GM21515 (cell line): Measurements from ENCODE around the gene ZNF436.
"Not testable (repeated sequence)": the region's sequence is repeated elsewhere in the genome, so short reads cannot be mapped to it uniquely, and the experiment has no call there.

Experiments used
- ATAC-seq: cut with Tn5 transposase; IDR thresholded peaks from one replicate; pipeline ENCODE4 v1.9.1; 2021; ENCODE audit not compliant: unreplicated experiment

ZNF436 gene

DNA sequence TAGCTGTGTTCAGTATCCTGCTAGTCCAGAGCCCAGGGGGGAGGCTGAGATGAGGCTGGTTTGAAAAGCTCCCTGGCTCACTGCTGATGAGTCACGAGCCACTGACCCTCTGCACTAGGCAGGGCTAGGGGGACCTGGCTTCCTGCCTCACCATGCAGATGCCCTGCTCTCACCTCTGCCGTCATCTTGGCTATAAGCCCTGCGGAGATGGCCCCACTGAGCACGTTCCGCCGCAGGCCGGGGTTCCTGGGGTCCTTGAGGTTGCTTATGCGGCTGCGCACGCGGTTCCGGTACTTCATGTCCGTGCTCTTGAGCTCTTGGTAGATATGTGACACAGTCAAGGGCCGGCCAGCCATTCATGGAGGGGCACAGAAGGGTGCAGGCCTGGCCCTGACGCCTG lies 24.1 kb upstream of the ZNF436 start:
- ATAC-seq, result no peak

DNA sequence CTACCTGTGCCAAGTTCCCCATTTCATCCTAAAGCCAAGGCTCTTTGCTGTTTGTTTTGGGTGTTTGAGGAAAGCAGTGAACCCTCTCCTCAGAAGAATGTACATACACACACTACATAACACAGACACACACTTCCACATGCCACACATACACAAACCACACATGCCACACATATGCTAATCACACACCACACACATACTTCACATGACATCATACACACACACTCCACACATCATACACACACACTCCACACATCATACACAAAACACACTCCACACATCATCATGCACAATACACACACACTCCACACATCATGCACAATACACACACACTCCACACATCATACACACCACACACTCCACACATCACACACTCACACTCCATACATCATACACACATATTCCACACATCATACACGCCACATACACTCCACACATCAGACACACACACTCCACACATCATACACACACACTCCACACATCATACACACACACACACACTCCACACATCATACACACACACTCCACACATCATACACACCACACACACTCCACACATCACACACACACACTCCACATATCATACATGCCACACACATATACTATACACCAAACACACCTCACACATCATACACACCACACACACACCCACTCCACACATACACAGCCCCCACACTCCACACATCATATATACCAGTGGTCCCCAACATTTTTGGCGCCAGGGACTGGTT lies 22.7 kb upstream of the ZNF436 start:
- ATAC-seq, result no peak

DNA sequence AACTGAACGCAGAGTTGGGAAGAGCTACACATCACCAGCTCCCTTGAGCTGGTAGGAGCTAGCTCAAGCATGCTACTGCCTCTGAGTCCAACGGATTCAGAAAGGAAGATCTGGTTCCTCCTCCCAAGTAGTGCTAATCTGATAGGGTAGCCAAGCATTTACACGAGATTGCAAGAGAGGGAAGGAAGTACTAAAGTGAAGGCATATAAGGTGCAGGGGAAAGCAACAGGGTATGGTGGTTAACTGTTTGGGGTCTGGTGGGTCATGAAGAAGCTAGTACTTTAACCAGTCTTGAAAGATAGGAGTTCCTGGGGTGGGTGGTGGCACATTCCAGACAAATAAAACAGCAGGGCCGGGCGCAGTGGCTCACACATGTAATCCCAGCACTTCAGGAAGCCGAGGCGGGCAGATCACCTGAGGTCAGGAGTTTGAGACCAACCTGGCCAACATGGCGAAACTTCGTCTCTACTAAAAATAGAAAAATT lies 20.2 kb upstream of the ZNF436 start:
- ATAC-seq, result no peak

DNA sequence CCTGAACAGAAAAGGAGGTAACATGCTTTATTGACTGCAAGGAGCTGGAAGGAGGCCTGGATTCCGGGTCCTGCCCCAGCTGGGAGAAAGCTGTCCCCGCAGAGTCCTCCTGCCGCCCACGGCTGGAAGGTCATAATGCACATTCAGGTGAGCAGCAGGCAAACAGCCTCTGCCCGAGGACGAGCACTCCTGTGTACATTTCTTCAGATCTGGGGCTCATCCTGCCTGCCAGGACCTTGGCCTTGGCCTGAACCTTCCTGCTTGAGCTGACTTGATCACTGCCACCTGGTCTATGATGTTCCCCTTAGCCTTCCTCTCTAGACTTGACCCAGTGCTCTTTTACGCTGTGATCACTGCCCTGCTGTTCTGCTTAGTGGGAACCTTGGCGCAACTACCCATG lies 17.9 kb upstream of the ZNF436 start:
- no peak for ATAC-seq

DNA sequence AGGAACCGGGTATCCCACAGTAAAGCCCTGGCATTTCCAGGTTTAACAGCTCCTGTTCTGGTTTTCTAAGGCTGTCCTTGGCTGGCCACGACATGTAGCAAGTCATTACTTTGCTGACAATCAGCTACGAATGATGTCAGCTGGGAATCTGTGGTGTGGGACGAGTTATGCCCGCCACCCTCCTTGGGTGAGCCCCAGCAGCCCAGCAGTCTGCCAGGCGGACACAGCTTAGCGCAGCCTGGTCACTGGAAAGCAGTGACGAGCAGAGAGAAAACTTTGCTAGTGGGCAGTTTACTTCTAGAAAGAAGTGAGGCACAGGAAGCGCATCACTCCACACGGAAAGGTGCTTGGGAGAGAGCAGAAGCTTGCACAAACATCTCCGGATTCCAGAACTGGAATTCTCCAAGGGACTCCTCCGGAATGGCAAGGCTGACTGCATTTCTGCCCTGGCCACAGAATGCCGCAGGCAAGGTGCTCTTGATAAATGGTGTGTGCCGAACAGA lies 15.5 kb upstream of the ZNF436 start:
- ATAC-seq, result no peak

DNA sequence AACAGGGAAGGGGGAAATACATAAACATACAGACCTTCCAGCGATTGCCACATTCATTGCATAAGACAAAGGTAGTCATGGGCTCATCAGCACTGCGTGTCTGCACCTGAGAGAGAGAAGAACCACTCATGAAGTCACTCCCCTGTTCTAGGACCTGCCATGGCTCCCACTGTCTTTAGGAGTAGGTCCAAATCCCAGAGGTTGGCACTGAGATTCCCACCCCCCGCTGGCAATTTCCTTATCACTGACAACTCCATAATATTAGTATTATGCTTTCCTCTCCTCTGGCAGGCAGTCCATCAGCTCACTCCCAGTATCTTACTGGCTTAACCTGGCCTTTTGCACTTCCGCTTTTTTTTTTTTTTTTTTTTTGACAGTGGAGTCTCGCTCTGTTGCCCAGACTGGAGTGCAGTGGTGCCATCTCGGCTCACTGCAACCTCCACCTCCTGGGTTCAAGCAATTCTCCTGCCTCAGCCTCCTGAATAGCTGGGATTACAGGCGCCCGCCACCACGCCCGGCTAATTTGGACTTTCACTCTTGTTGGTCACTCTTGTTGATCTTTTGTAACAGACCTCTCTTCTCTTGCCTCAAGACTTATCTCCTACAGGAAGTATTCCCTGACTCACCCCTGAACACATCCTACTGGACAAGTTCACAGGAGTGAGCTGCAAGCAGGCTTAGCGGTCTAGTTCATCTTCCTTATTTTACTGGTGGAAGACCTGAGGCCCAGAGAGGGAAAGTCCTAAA lies 14.8 kb upstream of the ZNF436 start:
- ATAC-seq, result no peak

DNA sequence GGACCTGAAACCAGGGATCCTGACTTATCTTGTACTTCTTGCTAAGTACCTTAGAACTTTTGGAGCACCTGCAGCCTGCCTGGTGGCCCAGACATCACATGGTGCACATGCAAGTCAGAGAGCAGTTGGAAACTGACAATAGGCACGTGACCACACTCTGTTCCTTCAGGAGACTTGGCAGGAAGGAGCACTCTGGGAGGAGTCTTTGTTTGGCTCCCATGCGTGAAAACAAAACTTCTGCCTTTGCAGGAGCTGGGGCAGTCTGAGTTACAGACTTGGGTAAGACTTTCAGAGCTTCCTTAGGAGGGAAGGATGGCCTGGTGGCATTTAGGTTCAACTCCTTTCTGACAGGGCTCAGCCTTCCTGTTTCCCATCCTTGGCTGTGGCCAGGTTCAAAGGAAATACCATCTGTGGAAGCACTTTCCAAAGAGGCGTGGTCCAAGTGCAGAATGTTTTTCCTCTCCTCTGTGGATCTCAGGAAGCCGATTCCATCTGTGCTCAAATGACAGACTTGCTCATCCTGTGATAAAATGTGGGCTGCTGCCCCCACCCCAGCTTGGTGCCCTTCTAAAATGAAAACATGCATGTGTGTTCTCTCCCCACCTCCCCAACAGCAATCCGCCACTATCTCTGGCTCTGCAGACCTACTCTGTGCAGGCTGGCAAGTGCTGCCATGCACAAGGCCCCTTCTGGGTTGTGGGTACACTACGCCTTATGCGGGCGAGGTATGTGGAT lies 14.1 kb upstream of the ZNF436 start:
- ATAC-seq, result no peak

DNA sequence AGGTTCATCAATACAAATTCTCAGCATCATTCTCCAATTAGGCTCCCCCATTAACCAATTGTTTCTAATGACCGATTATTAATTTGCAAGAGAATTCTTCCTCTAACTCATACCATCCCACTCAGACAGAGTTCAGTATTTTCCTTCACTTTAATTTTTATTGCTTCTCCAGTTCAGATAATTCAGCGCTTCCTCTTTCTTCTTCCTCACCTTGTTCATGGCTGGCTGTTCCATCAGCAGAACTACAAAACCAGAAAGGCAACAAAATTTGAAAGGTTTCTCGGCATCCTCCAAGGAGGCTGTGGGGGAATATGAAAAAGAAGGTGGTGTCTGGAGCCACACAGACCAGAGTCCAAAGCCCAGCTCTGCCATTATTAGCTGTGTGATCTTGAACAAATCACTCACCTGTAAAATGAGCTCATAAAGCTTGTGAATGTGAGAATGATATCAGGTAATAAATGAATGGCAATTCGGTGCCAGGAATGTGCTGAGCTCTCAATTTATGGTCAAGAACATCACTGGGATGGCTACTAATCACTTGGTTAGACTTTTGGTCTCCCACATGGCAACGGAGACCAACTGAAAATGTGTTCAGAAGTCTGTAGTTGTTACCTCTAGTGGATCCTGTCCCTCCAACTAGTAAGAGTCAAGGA lies 11.7 kb upstream of the ZNF436 start:
- no peak for ATAC-seq

DNA sequence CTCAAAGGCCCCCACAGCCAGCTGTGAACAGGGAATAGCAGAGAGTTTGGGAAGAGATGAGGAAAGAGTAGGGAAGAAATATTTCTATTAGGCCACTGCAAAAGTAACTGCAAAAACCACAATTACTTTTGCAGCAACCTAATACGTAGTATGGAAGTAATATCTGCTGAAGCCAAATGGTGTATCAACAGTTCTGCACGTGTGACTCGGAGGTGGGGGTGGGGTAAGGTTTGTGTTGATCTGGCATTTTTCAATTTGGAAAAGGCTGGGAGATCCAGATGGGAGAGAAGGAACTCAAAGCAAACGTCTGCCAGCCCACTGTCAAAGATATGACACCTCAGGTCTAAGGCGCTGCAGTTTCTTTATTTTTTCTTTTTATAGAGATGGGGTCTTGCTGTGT lies 11.1 kb upstream of the ZNF436 start:
- no peak for ATAC-seq

DNA sequence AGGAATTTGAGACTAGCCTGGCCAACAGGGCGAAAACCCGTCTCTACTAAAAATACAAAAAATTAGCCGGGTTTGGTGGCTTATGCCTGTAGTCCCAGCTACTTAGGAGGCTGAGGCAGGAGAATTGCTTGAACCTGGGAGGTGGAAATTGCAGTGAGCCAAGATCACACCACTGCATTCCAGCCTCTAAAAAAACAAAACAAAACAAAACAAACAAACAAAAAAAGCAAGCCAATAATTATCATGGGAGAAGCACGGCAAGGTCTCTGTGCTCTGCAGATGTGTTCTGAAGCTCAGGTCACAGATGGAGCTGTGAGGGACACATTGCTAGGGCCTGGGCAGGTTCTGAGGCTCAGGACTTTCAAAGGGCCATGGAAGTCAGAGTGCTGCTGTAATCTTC lies 10.6 kb upstream of the ZNF436 start:
- not testable (repeated sequence) for ATAC-seq

DNA sequence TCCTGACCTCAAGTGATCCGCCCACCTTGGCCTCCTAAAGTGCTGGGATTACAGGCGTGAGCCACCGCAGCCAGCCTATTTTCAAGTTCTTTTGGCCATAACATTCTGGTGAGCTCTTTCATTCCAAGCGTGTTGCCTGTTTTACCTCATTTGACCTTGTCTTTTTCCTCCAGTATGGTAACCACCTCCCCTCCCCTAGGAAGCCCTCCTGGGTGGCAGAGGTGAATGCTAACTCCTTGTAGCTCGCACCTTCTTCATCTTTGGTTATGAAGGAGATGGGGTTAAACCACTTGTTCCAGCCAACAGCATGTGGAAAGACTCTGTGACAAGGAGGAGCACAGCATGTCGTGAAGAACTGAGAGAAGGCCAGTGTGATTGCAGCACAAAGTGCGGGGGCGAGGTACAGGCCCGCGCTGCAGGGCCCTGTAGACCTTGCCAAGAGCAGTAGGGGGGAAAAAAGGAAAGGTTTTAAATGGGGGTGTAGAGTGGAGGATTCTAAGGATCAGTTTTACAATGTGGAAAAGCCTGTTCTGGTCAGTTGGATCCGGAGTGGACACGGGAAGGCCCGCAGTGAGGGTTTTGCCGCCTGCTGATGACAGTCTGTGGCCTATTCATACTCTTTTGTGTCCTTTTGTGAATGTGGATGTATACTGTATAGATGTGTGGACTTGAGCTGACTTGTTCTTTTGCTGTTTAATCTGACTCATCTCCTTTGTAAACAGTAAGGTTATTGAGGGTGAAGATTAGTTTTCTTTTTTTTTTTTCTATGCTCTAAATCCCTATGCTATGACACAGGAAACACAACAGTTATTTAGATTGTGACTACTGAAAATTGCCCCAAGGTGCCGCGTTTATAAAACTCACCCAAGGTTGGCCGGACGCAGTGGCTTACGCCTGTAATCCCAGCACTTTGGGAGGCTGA lies 7.5 kb upstream of the ZNF436 start:
- ATAC-seq, result no peak

DNA sequence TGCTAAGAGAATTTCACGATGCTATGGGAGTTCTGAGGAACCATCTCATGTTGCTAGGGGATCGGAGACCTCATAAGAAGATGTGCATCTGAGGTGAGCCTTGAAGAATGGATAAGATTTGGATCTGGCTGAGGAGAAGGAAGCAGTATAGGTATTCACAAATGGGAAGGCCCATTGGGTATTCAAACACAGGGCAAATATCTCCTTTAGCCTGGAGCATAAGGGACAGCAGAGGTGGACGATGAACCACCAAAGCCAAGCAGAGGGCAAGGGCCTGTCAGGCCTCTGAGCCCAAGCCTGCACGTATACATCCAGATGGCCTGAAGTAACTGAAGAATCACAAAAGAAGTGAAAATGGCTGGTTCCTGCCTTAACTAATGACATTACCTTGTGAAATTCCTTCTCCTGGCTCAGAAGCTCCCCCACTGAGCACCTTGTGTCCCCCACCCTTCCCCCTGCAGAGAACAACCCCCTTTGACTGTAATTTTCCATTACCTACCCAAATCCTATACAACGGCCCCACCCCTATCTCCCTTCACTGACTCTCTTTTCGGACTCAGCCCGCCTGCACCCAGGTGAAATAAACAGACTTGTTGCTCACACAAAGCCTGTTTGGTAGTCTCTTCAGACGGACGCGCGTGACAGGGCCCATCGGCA lies 4.6 kb upstream of the ZNF436 start:
- not testable (repeated sequence) for ATAC-seq

DNA sequence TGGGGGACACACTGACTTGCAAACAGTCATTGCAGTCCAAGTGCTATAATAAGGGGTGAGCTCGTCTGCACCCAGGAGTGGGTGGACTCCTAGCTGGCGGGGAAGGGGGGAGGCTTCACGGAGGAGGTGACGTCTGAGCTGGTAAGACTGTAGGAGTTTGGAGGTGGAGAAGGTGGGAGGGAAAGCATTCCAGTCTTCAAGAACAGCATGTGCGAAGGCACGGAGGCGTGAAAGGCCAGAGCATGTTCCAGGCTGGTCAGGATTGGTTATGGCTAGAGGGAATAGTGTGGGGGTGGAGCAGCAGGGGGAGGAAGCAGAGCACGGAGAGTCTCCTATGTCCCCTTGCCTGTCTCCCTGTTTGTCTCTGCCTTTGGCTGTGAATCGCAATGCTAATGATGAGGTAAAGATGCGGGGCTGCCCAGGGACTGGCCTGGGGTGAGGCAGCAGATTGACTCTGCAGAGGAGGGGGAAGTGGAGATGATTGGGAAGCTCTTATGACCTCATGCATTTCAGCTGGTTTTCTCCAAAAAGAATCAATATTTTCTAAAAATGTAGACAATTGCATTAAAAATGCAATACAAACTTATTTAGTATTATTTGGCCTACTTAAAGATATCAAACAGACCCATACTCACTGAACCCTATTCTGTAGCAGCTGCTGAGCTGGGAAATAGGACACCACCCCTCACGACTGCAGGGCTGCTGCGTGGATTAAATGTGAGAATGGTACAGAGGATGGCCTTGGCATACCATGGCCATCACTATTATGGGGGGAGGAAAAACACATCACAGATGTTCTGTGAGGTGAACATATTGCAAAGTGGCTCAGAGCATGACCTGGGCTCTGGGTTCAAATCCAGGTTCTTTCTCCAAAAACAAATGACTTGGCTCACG lies 2.6 kb upstream of the ZNF436 start:
- ATAC-seq, result no peak

DNA sequence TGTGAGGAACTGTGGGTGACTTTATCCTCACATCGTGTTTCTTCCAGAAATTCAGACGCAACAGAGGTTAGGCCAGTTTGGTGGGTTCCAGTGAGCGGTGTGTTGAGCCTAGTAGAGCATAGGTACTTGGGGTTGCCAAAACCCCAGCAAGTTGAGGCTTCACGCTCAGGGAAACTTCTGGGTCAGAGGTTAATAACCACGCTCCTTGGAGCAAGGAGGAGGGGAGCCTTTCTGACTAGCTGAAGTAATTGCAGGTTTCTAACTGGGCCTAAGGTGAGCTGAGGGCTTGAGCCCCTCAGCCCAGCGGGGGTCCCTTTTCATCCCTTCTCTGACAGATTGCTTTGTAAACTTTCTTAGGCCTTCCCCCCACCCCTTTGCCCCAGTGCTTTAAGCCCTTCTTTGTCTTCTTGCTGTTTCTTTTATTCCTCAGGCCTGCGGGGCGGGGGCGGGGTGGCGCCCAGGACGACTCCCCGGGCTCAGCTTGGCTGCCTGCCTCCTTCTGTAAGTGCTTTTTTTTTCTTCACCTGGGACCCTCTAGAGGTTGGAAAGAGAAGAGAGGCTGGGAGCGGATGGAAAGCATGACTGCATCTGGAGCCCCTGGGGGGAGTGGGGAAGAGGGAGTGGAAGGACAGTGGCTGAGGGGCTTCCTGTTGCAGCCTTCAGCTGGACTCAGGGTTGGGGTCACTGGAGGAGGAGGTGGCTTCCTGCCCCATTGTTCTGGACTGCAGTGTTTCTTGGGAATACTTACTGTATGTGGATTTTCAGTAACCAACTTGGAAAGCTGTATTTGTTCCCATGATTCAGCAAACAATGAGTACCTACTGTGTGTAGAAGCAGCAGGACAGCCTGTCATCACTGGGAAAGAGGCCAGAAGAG lies 1.3 kb upstream of the ZNF436 start:
- no peak for ATAC-seq

DNA sequence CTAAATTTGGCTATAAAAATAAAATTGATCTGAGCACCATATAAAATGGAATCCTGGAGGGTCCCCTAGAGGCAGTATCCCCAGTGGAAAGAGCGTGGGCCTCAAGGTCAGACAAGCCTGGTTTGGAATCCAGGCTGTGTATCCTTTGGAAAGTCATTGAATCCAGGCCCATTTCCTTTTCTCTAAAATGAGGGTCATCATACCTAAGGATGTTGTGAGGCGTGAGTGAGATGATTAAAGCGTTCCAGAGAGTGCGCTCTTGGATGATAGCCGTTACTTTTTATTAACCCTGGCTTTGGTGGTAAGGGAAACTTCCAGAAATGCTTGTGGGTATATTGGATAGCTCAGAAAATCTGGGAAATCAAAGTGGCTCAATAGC lies 683 bp upstream of the ZNF436 start:
- no peak for ATAC-seq

DNA sequence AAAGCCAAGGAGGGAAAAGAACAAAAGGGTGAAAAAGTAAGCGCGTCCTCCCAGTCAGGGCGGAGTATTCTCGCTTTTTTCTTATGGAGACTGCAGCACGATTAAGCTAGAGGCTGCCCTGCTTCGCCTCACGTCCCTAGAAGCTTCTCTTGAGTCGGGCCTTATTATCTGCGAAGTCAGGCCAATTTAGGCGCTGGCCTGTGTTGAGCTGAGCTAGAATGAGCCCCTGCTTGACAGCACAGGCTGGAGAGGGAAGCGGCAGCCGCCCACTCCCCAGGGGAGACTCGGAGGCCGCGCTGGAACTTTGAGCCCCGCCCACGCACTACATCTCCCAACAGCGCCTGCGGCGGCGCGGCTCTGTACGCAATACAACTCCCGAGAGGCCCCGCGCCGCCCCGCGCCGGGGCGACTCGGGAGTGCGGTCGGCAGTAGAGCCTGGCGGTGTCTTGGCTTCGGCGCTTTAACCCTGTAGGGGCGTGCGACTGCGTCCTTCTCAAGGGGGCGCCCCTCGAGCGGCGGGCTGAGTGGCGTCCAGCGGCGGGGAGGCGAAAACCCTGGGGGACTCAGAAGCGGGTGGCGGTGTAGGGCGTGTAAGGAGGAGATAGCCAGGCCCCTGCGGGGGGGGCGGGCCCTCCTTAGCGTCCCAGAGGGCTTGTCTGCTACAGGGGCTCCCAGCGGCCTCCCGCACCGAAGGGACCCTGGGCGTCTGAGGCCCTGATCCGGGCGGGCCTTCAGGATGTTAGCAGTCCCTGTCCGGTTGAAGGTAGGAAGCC lies 888 bp downstream of the ZNF436 start:
- ATAC-seq, result peak; percentile 70
